DND-41 (cell line): ENCODE results near the gene PHTF1.

Source experiments
- EZH2 ChIP-seq: IDR thresholded peaks from 3 replicates; pipeline ENCODE4 v1.6.1; 2012; ENCODE audit warnings: borderline replicate concordance, low read depth, mild to moderate bottlenecking, moderate library complexity, low read length, inconsistent platforms; ENCODE audit not compliant: severe bottlenecking
- TF ChIP-seq, protein P1 (sequence below): IDR thresholded peaks from 2 replicates; pipeline ENCODE4 v1.5.1; 2012; ENCODE audit warnings: borderline replicate concordance, low read length, moderate library complexity, mild to moderate bottlenecking; ENCODE audit not compliant: poor library complexity, severe bottlenecking; ENCODE audit errors: extremely low read depth

DNA sequence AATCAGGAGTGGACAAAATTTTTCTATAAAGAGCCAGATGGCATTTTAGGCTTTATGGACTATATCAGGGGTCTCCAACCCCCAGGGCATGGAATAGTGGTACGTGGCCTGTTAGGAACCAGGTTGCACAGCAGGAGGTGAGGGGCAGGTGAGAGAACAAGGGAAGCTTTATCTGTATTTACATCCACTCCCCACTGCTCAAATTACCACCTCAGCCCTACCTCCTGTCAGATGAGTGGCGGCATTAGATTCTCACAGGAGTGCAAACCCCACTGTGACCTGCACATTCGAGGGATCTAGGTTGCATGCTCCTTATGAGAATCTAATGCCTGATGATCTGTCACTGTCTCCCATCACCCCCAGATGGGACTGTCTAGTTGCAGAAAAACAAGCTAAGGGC, 13.9 kb downstream of the PHTF1 start:
- TF ChIP-seq, protein P1, sequence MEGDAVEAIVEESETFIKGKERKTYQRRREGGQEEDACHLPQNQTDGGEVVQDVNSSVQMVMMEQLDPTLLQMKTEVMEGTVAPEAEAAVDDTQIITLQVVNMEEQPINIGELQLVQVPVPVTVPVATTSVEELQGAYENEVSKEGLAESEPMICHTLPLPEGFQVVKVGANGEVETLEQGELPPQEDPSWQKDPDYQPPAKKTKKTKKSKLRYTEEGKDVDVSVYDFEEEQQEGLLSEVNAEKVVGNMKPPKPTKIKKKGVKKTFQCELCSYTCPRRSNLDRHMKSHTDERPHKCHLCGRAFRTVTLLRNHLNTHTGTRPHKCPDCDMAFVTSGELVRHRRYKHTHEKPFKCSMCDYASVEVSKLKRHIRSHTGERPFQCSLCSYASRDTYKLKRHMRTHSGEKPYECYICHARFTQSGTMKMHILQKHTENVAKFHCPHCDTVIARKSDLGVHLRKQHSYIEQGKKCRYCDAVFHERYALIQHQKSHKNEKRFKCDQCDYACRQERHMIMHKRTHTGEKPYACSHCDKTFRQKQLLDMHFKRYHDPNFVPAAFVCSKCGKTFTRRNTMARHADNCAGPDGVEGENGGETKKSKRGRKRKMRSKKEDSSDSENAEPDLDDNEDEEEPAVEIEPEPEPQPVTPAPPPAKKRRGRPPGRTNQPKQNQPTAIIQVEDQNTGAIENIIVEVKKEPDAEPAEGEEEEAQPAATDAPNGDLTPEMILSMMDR = no peak
- TF ChIP-seq EZH2 = no peak
